Esophagus muscularis mucosa (tissue), 4 donors: Measurements from ENCODE around the gene RWDD2A. TPM values are rescaled to one million over a fixed set of nuclear protein-coding genes. Genes with fewer than 3 reads are reported as not detected.

Experiments
- total RNA-seq, 4 donors: library from RNA; depleted of rRNA; stranded (reverse); fragments of >200 nt; gene quantifications; one replicate each; pipeline versions ENCODE4 v1.1.0 to v1.2.1, GENCODE V29; 2016

Gene RWDD2A
- total RNA-seq, 4 donors from 2014 or later = 2.5 to 4.5 (median 3.1) TPM

Other genes starting within 250 kb of the RWDD2A start
- 1 to 10 TPM; 5.3 to 10.0 (median 6.4) TPM for gene UBE3D, start 127.5 kb upstream of the RWDD2A start, total RNA-seq
- gene DOP1A, start 125.7 kb upstream of the RWDD2A start, total RNA-seq = 10 to 100 TPM; 33.2 to 46.9 (median 34.1) TPM
- gene PGM3, start 92 bp upstream of the RWDD2A start, total RNA-seq = 10 to 100 TPM in 1 of 4 donors, 1 to 10 TPM in 3; 7.1 to 15.4 (median 8.9) TPM
- 10 to 100 TPM; 15.6 to 25.7 (median 19.3) TPM for gene ME1, start 237.7 kb downstream of the RWDD2A start, total RNA-seq